CD4-positive, CD25-positive, alpha-beta regulatory T cell (primary cell): Measurements from ENCODE around the gene ERCC6L. TPM values are rescaled to one million over a fixed set of nuclear protein-coding genes. Genes with fewer than 3 reads are reported as not detected.

Experiments used
- ATAC-seq, 2 donors: fragments of 150-1000 bp; cut with Tn5 transposase; one replicate each; pipeline ENCODE4 v1.10.0; 2021; ENCODE audit warnings: low read depth in 2 of 2, moderate number of reproducible peaks in 2 of 2, moderate library complexity in 1 of 2
- DNase-seq, 3 donors: peaks; one replicate each; pipeline versions ENCODE4 v3.0.0 to v3.0.0-alpha.2; 2012 to 2022; ENCODE audit warnings: mixed read lengths in 1 of 3
- H3K27ac ChIP-seq: one replicate; pipeline ENCODE4 v1.7.0; 2013; ENCODE audit warnings: mild to moderate bottlenecking, low read length; ENCODE audit not compliant: insufficient read depth, poor library complexity, severe bottlenecking
- H3K27me3 ChIP-seq: one replicate; pipeline ENCODE4 v1.7.0; 2013; ENCODE audit warnings: low read length; ENCODE audit not compliant: control insufficient read depth, insufficient read depth
- H3K36me3 ChIP-seq: one replicate; pipeline ENCODE4 v1.7.0; 2013; ENCODE audit warnings: mild to moderate bottlenecking, low read length, moderate library complexity; ENCODE audit not compliant: control insufficient read depth, insufficient read depth
- H3K4me1 ChIP-seq: 2 replicates; pipeline ENCODE4 v1.7.0; 2013; ENCODE audit warnings: mild to moderate bottlenecking, low read length; ENCODE audit not compliant: insufficient read depth, control insufficient read depth, poor library complexity, severe bottlenecking
- H3K4me3 ChIP-seq: one replicate; pipeline ENCODE4 v1.7.0; 2013; ENCODE audit warnings: low read depth, mild to moderate bottlenecking, low read length, moderate library complexity
- H3K9me3 ChIP-seq, 2 experiments: 1 replicate in 1 of 2; 2 replicates in 1 of 2; pipeline ENCODE4 v1.7.0; 2013; ENCODE audit warnings: low read length in 2 of 2, mild to moderate bottlenecking in 1 of 2, moderate library complexity in 1 of 2; ENCODE audit not compliant: control insufficient read depth in 2 of 2
- H3K27ac Mint-ChIP-seq, 3 donors: one replicate each; pipeline ENCODE4 v1.8.0; 2020 to 2022; ENCODE audit warnings: mild to moderate bottlenecking in 3 of 3, mixed read lengths in 3 of 3, moderate library complexity in 2 of 3
- H3K27me3 Mint-ChIP-seq: one replicate; pipeline ENCODE4 v1.8.0; 2022; ENCODE audit warnings: mild to moderate bottlenecking, mixed read lengths
- H3K36me3 Mint-ChIP-seq: one replicate; pipeline ENCODE4 v1.8.0; 2020; ENCODE audit warnings: mixed read lengths
- H3K4me1 Mint-ChIP-seq, 4 donors: one replicate each; pipeline ENCODE4 v1.8.0; 2020 to 2022; ENCODE audit warnings: mixed read lengths in 4 of 4, mild to moderate bottlenecking in 1 of 4
- H3K4me3 Mint-ChIP-seq, 4 donors: one replicate each; pipeline ENCODE4 v1.8.0; 2020 to 2022; ENCODE audit warnings: mild to moderate bottlenecking in 4 of 4, mixed read lengths in 4 of 4, moderate library complexity in 3 of 4
- H3K9me3 Mint-ChIP-seq, 7 donors: one replicate each; pipeline ENCODE4 v1.8.0; 2020 to 2022; ENCODE audit warnings: mixed read lengths in 7 of 7, mild to moderate bottlenecking in 3 of 7, moderate library complexity in 2 of 7
- polyA plus RNA-seq, 4 donors: library from polyadenylated mRNA; unstranded; fragments of 300-500 nt; fragmentation: Illumina TruSeq; gene quantifications; one replicate each; pipeline ENCODE4 v1.2.3, GENCODE V29; 2021
- total RNA-seq: library from RNA; stranded (reverse); gene quantifications from one replicate; pipeline ENCODE4 v1.2.3, GENCODE V29; 2022

The ERCC6L gene
- total and polyA plus RNA-seq, 5 donors from 2014 or later: 0.52 to 0.94 (median 0.64) TPM

DNA sequence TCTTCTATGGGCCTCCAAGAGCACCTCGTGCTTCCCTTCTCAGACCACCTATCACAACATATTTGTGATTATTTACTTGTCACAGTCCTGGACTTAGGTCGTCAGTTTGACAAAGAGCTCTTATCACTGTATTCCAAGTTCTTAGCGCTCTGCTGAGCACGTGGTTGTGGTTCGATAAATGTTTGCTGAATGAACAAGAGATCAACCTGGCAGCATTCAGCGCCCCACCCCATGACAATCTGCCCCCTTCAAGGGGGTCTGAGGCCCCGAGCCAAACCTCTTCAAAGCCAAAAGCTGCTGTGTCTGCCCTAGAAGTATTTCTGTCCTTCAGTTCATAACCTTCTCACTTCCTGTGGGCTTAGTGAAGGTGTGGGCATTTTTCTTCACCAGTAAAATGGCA is 23.2 kb upstream of the ERCC6L start:
- no peaks in the 10 kb centered on the region for H3K9me3 ChIP-seq
- peaks cover 0 to 3% (median 0%) of the 10 kb centered on the region in 4 donors for H3K4me1 Mint-ChIP-seq
- DNase-seq (no peak), ATAC-seq (no peak)
- no peaks in the 10 kb centered on the region for H3K9me3 Mint-ChIP-seq
- H3K27me3 ChIP-seq: no peaks in the 10 kb centered on the region
- H3K27ac Mint-ChIP-seq: peak overlapping the region in 2 of 3 donors; percentile 4 to 43
- no peaks in the 10 kb centered on the region for H3K36me3 ChIP-seq
- H3K4me3 Mint-ChIP-seq: no peak overlapping the region
- no peak overlapping the region for H3K4me3 ChIP-seq
- H3K36me3 Mint-ChIP-seq: peaks cover 23% of the 10 kb centered on the region
- no peak overlapping the region for H3K27ac ChIP-seq
- H3K27me3 Mint-ChIP-seq: no peaks in the 10 kb centered on the region
- H3K4me1 ChIP-seq: no peaks in the 10 kb centered on the region

DNA sequence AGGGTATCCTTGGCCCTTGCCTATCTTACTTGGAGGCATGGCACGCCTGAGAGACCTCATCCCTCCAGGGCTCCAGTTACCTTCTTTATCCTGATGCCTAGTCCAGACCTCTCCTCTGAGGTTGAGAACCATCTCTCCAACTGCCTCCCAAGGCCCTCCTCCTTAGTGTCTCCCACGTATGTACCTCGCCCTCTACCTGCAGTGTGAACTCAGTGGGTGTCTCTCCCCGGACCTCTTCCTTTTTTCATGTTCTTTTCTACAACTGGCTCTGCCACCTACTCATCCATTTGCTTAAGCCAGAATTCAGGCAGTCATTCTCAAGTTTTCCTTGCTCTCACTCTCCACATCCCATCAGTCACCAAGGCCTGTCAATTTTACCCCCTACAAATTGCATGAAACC is 21.6 kb upstream of the ERCC6L start:
- H3K36me3 ChIP-seq: no peaks in the 10 kb centered on the region
- no peaks in the 10 kb centered on the region for H3K4me1 ChIP-seq
- H3K27ac ChIP-seq: no peak overlapping the region
- H3K36me3 Mint-ChIP-seq: peaks cover 28% of the 10 kb centered on the region
- peaks cover 0 to 8% (median 0%) of the 10 kb centered on the region in 4 donors for H3K4me1 Mint-ChIP-seq
- DNase-seq (no peak), ATAC-seq (no peak)
- H3K27ac Mint-ChIP-seq: no peak overlapping the region
- H3K9me3 Mint-ChIP-seq: no peaks in the 10 kb centered on the region
- H3K4me3 ChIP-seq: no peak overlapping the region
- no peaks in the 10 kb centered on the region for H3K9me3 ChIP-seq
- no peaks in the 10 kb centered on the region for H3K27me3 ChIP-seq
- no peaks in the 10 kb centered on the region for H3K27me3 Mint-ChIP-seq
- no peak overlapping the region for H3K4me3 Mint-ChIP-seq

DNA sequence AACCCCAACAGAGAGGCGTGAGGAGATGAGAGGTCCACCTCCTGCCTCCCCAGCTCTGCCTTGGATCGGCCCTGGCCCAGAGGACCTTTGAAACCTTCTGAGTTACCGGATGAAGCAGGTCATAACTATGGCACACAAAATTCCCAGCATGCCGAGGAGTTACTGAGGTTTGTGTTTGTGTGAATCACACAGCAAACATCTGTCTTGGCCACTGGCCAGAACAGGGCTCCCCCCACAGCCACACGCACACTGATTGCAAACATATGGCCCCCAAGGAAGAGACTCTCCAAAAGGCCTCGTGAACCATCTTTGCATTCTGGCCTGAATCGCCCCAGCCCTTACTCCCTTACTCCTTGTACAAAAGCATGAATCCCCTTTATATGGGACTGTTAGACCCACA is 19.3 kb upstream of the ERCC6L start:
- Histone ChIP-seq H3K4me1 (no peaks in the 10 kb centered on the region), H3K9me3 (no peaks in the 10 kb centered on the region), H3K27me3 (no peaks in the 10 kb centered on the region), H3K4me3 (no peak overlapping the region), H3K36me3 (no peaks in the 10 kb centered on the region), H3K27ac (no peak overlapping the region)
- DNase-seq (no peak), ATAC-seq (no peak)
- peaks cover 28% of the 10 kb centered on the region for H3K36me3 Mint-ChIP-seq
- peaks cover 0 to 6% (median 0%) of the 10 kb centered on the region in 4 donors for H3K4me1 Mint-ChIP-seq
- peaks cover 14% of the 10 kb centered on the region for H3K27me3 Mint-ChIP-seq
- H3K9me3 Mint-ChIP-seq: no peaks in the 10 kb centered on the region
- no peak overlapping the region for H3K4me3 Mint-ChIP-seq
- H3K27ac Mint-ChIP-seq: no peak overlapping the region

DNA sequence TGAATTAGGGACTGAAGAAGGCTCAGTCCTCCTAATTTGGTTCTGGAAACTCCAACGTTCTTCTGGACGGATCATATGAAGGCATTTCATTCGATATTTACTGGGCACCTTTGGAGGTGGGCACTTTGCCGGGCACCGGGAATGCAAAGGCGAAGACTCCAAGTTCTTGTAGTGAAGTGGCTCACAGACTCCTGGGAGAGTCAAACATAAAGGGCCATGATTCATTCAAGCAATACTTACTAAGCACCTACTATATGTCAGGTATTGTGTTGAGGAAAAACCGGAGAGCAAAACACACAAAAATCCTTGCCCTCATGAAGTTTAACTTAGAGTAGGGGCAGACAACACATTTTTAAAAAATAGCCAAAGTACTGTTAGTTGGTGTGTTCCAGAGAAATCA is 17.0 kb upstream of the ERCC6L start:
- peaks cover 0 to 6% (median 0%) of the 10 kb centered on the region in 4 donors for H3K4me1 Mint-ChIP-seq
- no peaks in the 10 kb centered on the region for H3K9me3 Mint-ChIP-seq
- ATAC-seq (no peak), DNase-seq (no peak)
- Histone ChIP-seq H3K4me1 (no peaks in the 10 kb centered on the region), H3K36me3 (no peaks in the 10 kb centered on the region), H3K4me3 (no peak overlapping the region), H3K27me3 (no peaks in the 10 kb centered on the region), H3K27ac (no peak overlapping the region), H3K9me3 (no peaks in the 10 kb centered on the region)
- no peak overlapping the region for H3K27ac Mint-ChIP-seq
- H3K4me3 Mint-ChIP-seq: no peak overlapping the region
- peaks cover 32% of the 10 kb centered on the region for H3K36me3 Mint-ChIP-seq
- peaks cover 21% of the 10 kb centered on the region for H3K27me3 Mint-ChIP-seq

DNA sequence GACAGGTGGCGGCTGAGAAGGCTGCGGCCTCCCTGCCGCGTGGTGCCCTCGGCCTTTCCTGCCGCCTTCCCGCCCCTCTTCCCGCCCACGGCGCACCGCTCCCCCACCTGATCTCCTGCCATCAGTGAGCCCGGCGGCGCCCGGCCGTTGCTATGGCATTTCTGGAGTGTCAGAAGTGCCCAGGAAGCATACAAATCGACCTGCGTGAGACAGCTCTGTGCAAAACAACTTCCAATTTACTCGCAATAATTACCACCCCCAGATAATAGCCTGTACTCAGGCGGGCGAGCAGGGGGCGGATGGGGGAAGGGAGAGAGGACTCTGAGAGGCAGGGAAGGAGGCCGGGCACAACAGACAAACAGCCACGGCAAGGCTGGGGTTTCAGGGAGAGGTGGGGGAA is 16.6 kb upstream of the ERCC6L start:
- no peak for DNase-seq
- no peaks in the 10 kb centered on the region for H3K27me3 ChIP-seq
- peak overlapping the region in 1 of 3 donors; percentile 52 for H3K27ac Mint-ChIP-seq
- no peaks in the 10 kb centered on the region for H3K9me3 Mint-ChIP-seq
- H3K27ac ChIP-seq: no peak overlapping the region
- H3K27me3 Mint-ChIP-seq: peaks cover 21% of the 10 kb centered on the region
- H3K4me3 Mint-ChIP-seq: no peak overlapping the region
- H3K36me3 Mint-ChIP-seq: peaks cover 30% of the 10 kb centered on the region
- H3K4me1 ChIP-seq: no peaks in the 10 kb centered on the region
- H3K36me3 ChIP-seq: no peaks in the 10 kb centered on the region
- H3K4me3 ChIP-seq: no peak overlapping the region
- no peaks in the 10 kb centered on the region for H3K9me3 ChIP-seq
- no peak for ATAC-seq
- peaks cover 0 to 6% (median 0%) of the 10 kb centered on the region in 4 donors for H3K4me1 Mint-ChIP-seq

DNA sequence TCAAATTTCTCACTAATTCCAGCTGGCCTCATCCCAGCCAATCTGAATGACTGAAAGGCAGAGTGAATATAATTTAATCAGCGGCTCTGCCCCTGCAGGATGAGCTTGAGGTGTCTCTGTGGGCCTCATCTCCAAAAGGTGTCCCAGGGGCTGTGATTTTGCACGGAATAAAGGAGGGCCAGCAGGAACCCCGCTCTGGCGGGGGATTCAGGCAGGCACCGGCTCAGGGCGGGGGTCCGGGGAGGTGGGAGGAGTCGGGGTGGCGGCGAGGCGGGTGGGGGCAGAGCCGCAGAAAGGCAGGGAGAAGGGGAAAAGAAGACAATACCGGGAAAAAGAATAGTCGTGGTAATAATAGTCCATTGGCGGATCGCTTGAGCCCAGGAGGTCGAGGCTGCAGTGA is 16.0 kb upstream of the ERCC6L start:
- no peak overlapping the region for H3K4me3 ChIP-seq
- peaks cover 0 to 6% (median 0%) of the 10 kb centered on the region in 4 donors for H3K4me1 Mint-ChIP-seq
- ATAC-seq (no peak), DNase-seq (no peak)
- no peaks in the 10 kb centered on the region for H3K27me3 ChIP-seq
- H3K36me3 Mint-ChIP-seq: peaks cover 28% of the 10 kb centered on the region
- H3K4me1 ChIP-seq: no peaks in the 10 kb centered on the region
- no peak overlapping the region for H3K27ac ChIP-seq
- H3K9me3 Mint-ChIP-seq: no peaks in the 10 kb centered on the region
- H3K4me3 Mint-ChIP-seq: no peak overlapping the region
- H3K36me3 ChIP-seq: no peaks in the 10 kb centered on the region
- H3K9me3 ChIP-seq: no peaks in the 10 kb centered on the region
- peaks cover 21% of the 10 kb centered on the region for H3K27me3 Mint-ChIP-seq
- no peak overlapping the region for H3K27ac Mint-ChIP-seq

DNA sequence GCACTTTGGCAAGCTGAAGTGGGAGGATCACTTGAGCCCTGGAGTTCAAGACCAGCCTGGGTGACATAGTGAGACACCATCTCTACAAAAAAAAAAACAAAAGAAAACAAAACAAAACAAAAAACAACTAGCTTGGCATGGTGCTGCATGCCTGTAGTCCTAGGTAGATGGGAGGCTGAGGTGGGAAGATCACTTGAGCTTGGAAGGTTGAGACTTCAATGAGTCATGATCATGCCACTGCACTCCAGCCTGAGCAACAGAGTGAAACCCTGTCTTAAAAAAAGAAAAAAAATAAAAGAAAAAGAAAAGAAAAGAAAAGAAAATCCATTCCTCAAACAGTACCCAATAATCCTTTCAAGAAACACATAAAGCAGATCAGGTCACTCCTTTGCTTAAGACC is 14.9 kb upstream of the ERCC6L start:
- no peaks in the 10 kb centered on the region for H3K27me3 ChIP-seq
- no peak overlapping the region for H3K4me3 Mint-ChIP-seq
- peaks cover 0 to 6% (median 0%) of the 10 kb centered on the region in 4 donors for H3K4me1 Mint-ChIP-seq
- no peaks in the 10 kb centered on the region for H3K4me1 ChIP-seq
- H3K9me3 ChIP-seq: no peaks in the 10 kb centered on the region
- H3K36me3 Mint-ChIP-seq: peaks cover 28% of the 10 kb centered on the region
- ATAC-seq (no peak), DNase-seq (no peak)
- H3K27ac ChIP-seq: no peak overlapping the region
- no peak overlapping the region for H3K4me3 ChIP-seq
- H3K9me3 Mint-ChIP-seq: no peaks in the 10 kb centered on the region
- H3K36me3 ChIP-seq: no peaks in the 10 kb centered on the region
- no peak overlapping the region for H3K27ac Mint-ChIP-seq
- H3K27me3 Mint-ChIP-seq: peaks cover 21% of the 10 kb centered on the region

DNA sequence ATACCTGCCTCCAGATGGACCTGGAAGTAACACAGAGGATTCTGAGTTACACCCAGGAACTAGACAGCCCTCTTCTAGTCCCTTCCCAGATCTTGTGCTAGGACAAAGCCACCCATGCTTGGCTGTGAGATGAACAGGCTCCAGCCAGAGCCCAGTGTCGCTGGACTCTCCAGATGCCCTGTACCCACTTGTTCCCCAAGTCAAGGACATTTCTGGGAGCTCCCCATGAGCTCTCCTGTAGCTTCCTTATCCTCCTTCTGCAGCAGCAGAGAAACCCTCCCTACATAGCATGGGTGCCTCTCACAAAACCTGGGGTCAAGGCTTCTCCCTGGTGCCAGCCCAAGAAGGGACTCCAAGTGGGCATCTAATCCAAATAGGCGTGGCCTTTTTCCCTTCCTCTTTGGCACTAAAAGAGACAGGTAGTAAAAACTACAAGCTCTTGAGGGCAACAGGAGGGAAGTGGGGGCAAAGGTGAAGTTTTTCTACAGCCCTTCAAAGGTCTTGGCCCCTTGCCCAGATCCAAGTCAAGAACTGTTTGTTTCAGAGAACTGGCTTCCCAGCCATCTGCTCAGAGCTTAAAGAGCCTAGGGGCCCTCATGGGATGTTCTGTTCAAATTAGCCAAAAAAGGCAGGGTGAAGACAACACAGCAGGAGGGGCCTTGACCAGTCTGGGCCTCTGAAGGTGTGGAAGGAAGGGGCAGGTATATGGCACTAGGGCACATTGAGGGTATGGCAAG is 8.5 kb upstream of the ERCC6L start:
- no peaks in the 10 kb centered on the region for H3K9me3 ChIP-seq
- peaks cover under 1% of the 10 kb centered on the region for H3K27me3 Mint-ChIP-seq
- H3K4me3 Mint-ChIP-seq: no peak overlapping the region
- no peak overlapping the region for H3K27ac ChIP-seq
- H3K4me1 ChIP-seq: no peaks in the 10 kb centered on the region
- DNase-seq (no peak), ATAC-seq (no peak)
- H3K4me3 ChIP-seq: no peak overlapping the region
- H3K36me3 Mint-ChIP-seq: peaks cover 4% of the 10 kb centered on the region
- H3K9me3 Mint-ChIP-seq: peaks cover 0 to 2% (median 0%) of the 10 kb centered on the region in 7 donors
- no peaks in the 10 kb centered on the region for H3K27me3 ChIP-seq
- H3K27ac Mint-ChIP-seq: no peak overlapping the region
- no peaks in the 10 kb centered on the region for H3K4me1 Mint-ChIP-seq
- no peaks in the 10 kb centered on the region for H3K36me3 ChIP-seq
